ENCODE results near the gene FBXO10.

Gene FBXO10

DNA sequence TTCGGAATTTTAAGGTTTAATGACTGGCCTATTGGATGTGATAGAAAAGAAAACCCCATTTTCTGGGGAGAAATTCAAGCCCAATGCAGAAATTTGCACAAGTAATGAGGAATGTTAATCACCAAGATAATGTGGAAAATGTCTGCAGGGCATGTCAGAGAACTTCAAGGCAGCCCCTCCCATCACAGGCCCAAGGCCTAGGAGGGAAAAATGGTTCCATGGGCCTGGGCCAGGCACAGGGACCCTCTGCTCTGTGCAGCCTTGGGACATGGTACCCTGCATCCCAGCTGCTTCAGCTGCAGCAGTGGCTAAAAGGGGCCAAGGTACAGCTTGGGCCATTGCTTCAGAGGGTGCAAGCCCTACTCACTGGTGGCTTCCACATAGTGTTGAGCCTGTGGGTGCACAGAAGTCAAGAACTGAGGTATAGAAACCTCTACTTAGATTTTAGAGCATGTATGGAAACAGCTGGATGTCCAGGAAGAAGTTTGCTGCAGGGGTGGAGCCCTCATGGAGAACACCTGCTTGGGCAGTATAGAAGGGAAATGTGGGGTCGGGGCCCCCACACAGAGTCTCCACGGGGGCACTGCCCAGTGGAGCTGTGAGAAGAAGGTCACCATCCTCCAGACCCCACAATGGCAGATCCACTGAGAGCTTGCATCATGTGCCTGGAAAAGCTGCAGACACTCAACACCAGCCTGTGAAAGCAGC lies 12.2 kb downstream of the FBXO10 start:
- no peaks in the 10 kb centered on the region for H3K27me3 ChIP-seq (ENCODE audit: insufficient read depth, poor library complexity, severe bottlenecking)
- no peak overlapping the region for H3K27ac ChIP-seq (ENCODE audit: poor library complexity, severe bottlenecking)
- H3K36me3 ChIP-seq (ENCODE audit: low read depth): no peaks in the 10 kb centered on the region
- no peak overlapping the region for H3K4me3 ChIP-seq (ENCODE audit: severe bottlenecking)
- no peaks in the 10 kb centered on the region for H3K4me1 ChIP-seq (ENCODE audit: insufficient read depth, poor library complexity, severe bottlenecking)
- DNase-seq (ENCODE audit: low spot score) (no peak), ATAC-seq (ENCODE audit: low read depth) (no peak)
- H3K9me3 ChIP-seq (ENCODE audit: severe bottlenecking): peaks cover 4% of the 10 kb centered on the region
- TF ChIP-seq, protein P1, sequence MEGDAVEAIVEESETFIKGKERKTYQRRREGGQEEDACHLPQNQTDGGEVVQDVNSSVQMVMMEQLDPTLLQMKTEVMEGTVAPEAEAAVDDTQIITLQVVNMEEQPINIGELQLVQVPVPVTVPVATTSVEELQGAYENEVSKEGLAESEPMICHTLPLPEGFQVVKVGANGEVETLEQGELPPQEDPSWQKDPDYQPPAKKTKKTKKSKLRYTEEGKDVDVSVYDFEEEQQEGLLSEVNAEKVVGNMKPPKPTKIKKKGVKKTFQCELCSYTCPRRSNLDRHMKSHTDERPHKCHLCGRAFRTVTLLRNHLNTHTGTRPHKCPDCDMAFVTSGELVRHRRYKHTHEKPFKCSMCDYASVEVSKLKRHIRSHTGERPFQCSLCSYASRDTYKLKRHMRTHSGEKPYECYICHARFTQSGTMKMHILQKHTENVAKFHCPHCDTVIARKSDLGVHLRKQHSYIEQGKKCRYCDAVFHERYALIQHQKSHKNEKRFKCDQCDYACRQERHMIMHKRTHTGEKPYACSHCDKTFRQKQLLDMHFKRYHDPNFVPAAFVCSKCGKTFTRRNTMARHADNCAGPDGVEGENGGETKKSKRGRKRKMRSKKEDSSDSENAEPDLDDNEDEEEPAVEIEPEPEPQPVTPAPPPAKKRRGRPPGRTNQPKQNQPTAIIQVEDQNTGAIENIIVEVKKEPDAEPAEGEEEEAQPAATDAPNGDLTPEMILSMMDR (IDR thresholded peaks at IDR 0.05; ENCODE audit: poor library complexity, severe bottlenecking): no peak

DNA sequence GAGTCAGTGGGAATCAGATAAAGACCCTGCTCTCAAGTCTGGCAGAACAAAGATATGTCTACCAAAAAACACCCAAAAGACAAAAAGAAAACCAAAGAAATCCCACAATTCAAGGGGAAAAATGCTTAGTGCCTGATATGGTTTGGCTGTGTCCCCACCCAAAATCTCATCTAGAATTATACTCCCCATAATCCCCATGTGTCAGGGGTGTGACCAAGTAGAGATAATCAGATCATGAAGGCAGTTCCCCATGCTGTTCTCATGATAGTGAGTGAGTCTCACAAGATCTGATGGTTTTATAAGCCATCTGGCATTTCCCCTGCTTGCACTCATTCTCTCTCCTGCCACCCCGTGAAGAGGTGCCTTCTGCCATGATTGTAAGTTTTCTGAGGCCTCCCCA lies 13.4 kb downstream of the FBXO10 start:
- H3K4me1 ChIP-seq (ENCODE audit: insufficient read depth, poor library complexity, severe bottlenecking): no peaks in the 10 kb centered on the region
- ATAC-seq (ENCODE audit: low read depth) (no peak), DNase-seq (ENCODE audit: low spot score) (no peak)
- no peak overlapping the region for H3K27ac ChIP-seq (ENCODE audit: poor library complexity, severe bottlenecking)
- peaks cover 4% of the 10 kb centered on the region for H3K9me3 ChIP-seq (ENCODE audit: severe bottlenecking)
- TF ChIP-seq, protein P1 (IDR thresholded peaks at IDR 0.05; ENCODE audit: poor library complexity, severe bottlenecking): no peak
- no peaks in the 10 kb centered on the region for H3K36me3 ChIP-seq (ENCODE audit: low read depth)
- no peaks in the 10 kb centered on the region for H3K27me3 ChIP-seq (ENCODE audit: insufficient read depth, poor library complexity, severe bottlenecking)
- no peak overlapping the region for H3K4me3 ChIP-seq (ENCODE audit: severe bottlenecking)

DNA sequence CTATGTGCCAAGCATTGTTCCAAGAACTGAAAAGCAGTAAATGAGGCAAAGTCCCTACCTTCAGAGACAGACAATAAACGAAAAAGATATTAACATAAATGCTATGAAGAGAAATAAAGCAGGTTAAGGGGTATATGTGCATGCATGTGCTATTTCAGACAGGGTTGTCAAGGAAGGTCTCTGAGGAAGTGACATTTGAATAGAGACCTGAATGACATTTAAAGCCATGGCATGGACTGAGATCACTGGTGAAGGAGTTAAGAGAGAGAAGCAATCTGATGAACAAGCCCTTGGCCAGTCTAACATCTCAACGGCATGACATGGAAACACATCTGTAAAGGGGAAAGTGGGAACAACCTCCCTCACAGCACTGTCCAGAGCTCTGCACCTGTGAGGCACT lies 14.5 kb downstream of the FBXO10 start:
- no peak for ATAC-seq (ENCODE audit: low read depth)
- Histone ChIP-seq H3K4me3 (ENCODE audit: severe bottlenecking) (no peak overlapping the region), H3K27me3 (ENCODE audit: insufficient read depth, poor library complexity, severe bottlenecking) (no peaks in the 10 kb centered on the region), H3K36me3 (ENCODE audit: low read depth) (no peaks in the 10 kb centered on the region), H3K4me1 (ENCODE audit: insufficient read depth, poor library complexity, severe bottlenecking) (no peaks in the 10 kb centered on the region), H3K27ac (ENCODE audit: poor library complexity, severe bottlenecking) (no peak overlapping the region), H3K9me3 (ENCODE audit: severe bottlenecking) (peaks cover 4% of the 10 kb centered on the region)
- TF ChIP-seq, protein P1 (IDR thresholded peaks at IDR 0.05; ENCODE audit: poor library complexity, severe bottlenecking): no peak
- no peak for DNase-seq (ENCODE audit: low spot score)

DNA sequence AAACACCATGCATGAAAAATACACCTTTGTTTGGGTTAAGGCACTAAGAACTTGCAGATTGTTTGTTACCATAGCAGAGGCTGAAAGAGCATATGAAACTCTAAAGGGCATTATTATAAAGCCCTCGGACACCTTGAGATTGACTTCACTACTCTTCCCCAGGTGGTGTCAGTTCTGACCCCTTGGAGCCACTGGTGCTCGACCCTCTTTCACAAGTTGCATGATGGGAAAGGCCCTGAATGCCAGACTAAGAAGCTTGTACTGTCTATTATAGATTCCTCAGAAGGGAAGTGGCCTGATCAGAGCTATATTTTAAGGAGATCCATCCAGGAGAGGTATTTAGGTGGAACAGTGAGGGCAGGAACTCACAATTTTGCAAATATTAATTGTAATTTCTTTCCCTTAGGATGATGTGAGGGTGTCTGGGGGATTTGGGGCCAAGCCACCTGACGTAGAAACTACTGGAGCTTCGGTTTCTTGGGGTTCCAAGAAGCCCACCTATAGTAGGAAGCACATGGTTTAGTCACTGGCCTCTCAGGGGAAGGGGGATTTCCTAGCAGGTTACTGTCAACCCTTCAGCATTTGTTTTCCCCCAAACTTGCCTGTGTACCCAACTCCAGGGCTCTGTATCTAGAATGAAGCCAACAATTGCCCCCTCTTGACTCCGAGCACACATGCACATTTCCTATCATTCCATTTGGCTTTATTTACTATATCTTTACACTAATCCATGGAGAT lies 16.2 kb downstream of the FBXO10 start:
- H3K4me1 ChIP-seq (ENCODE audit: insufficient read depth, poor library complexity, severe bottlenecking): no peaks in the 10 kb centered on the region
- DNase-seq (ENCODE audit: low spot score) (no peak), ATAC-seq (ENCODE audit: low read depth) (no peak)
- peaks cover 4% of the 10 kb centered on the region for H3K9me3 ChIP-seq (ENCODE audit: severe bottlenecking)
- H3K36me3 ChIP-seq (ENCODE audit: low read depth): no peaks in the 10 kb centered on the region
- no peak overlapping the region for H3K27ac ChIP-seq (ENCODE audit: poor library complexity, severe bottlenecking)
- no peak overlapping the region for H3K4me3 ChIP-seq (ENCODE audit: severe bottlenecking)
- H3K27me3 ChIP-seq (ENCODE audit: insufficient read depth, poor library complexity, severe bottlenecking): no peaks in the 10 kb centered on the region
- TF ChIP-seq, protein P1 (IDR thresholded peaks at IDR 0.05; ENCODE audit: poor library complexity, severe bottlenecking): no peak

DNA sequence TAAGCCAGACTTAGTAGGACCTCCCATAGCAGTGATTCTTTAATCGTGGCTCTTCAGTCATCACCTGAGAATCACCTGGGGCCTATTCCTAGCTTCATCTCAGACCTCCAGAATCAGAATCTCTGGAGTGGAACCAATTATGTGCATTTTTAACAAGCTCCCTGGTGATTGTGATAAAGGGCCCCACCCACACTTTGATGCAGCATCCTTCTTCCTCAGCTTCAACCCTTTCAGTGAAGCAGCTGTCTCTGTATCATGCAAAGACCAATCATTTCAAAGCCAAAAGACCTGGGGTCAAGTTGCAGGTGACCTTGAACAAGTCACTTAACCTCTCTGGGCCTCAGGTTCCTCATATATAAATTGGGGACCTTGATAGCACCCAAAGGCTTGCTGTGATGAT lies 17.1 kb downstream of the FBXO10 start:
- Histone ChIP-seq H3K36me3 (ENCODE audit: low read depth) (no peaks in the 10 kb centered on the region), H3K27me3 (ENCODE audit: insufficient read depth, poor library complexity, severe bottlenecking) (no peaks in the 10 kb centered on the region), H3K9me3 (ENCODE audit: severe bottlenecking) (peaks cover 2% of the 10 kb centered on the region), H3K4me3 (ENCODE audit: severe bottlenecking) (no peak overlapping the region), H3K4me1 (ENCODE audit: insufficient read depth, poor library complexity, severe bottlenecking) (no peaks in the 10 kb centered on the region), H3K27ac (ENCODE audit: poor library complexity, severe bottlenecking) (no peak overlapping the region)
- no peak for ATAC-seq (ENCODE audit: low read depth)
- DNase-seq (ENCODE audit: low spot score): no peak
- TF ChIP-seq, protein P1 (IDR thresholded peaks at IDR 0.05; ENCODE audit: poor library complexity, severe bottlenecking): no peak
